ENCODE measurements around the gene COL24A1.

COL24A1 gene

GRCh38 chr1:85992791-85993190, 163.8 kb downstream of the COL24A1 start:
- H3K79me2 ChIP-seq (ENCODE audit: control insufficient read depth, low read length) = no peaks in the 10 kb centered on the region
- H3K27me3 ChIP-seq (ENCODE audit: control insufficient read depth, low read length) = no peaks in the 10 kb centered on the region
- no peaks in the 10 kb centered on the region for H3K36me3 ChIP-seq (ENCODE audit: control insufficient read depth, low read length)
- H3F3A ChIP-seq (ENCODE audit: control insufficient read depth, insufficient read depth) = no peaks in the 10 kb centered on the region
- no peak for TF ChIP-seq EZH2phosphoT487 (IDR thresholded peaks at IDR 0.05; ENCODE audit: borderline replicate concordance, low read length)
- TF ChIP-seq CTCF (IDR thresholded peaks at IDR 0.05; ENCODE audit: low read depth, low read length, poor library complexity, severe bottlenecking) = no peak
- no peaks in the 10 kb centered on the region for H3K9me3 ChIP-seq (ENCODE audit: control insufficient read depth, insufficient read depth, low read length)
- no peaks in the 10 kb centered on the region for H4K20me1 ChIP-seq (ENCODE audit: control insufficient read depth, insufficient read depth, low read depth, low read length)
- H3K27ac ChIP-seq (ENCODE audit: low read depth, low read length) = no peak overlapping the region
- H3K9me2 ChIP-seq (replicated peaks; ENCODE audit: control insufficient read depth, low read length) = no peaks in the 10 kb centered on the region
- H3K4me2 ChIP-seq (ENCODE audit: low read length) = no peak overlapping the region
- no peak overlapping the region for H3K4me3 ChIP-seq (ENCODE audit: low read length)
- peaks cover 13% of the 10 kb centered on the region; the same call in 1 of the 2 replicates for H3K4me1 ChIP-seq (ENCODE audit: control insufficient read depth, low read length)

GRCh38 chr1:85991261-85991660, 165.3 kb downstream of the COL24A1 start:
- Histone ChIP-seq H3K27me3 (ENCODE audit: control insufficient read depth, low read length) (no peaks in the 10 kb centered on the region), H3F3A (ENCODE audit: control insufficient read depth, insufficient read depth) (no peaks in the 10 kb centered on the region), H3K4me3 (ENCODE audit: low read length) (no peak overlapping the region), H3K9me2 (replicated peaks; ENCODE audit: control insufficient read depth, low read length) (no peaks in the 10 kb centered on the region), H3K27ac (ENCODE audit: low read depth, low read length) (no peak overlapping the region), H4K20me1 (ENCODE audit: control insufficient read depth, insufficient read depth, low read depth, low read length) (no peaks in the 10 kb centered on the region), H3K4me1 (ENCODE audit: control insufficient read depth, low read length) (peaks cover 13% of the 10 kb centered on the region; the same call in 1 of the 2 replicates), H3K79me2 (ENCODE audit: control insufficient read depth, low read length) (no peaks in the 10 kb centered on the region), H3K36me3 (ENCODE audit: control insufficient read depth, low read length) (no peaks in the 10 kb centered on the region), H3K4me2 (ENCODE audit: low read length) (no peak overlapping the region), H3K9me3 (ENCODE audit: control insufficient read depth, insufficient read depth, low read length) (no peaks in the 10 kb centered on the region)
- TF ChIP-seq EZH2phosphoT487 (IDR thresholded peaks at IDR 0.05; ENCODE audit: borderline replicate concordance, low read length) (no peak), CTCF (IDR thresholded peaks at IDR 0.05; ENCODE audit: low read depth, low read length, poor library complexity, severe bottlenecking) (no peak)

- Histone ChIP-seq H3K27ac (ENCODE audit: low read depth, low read length) (no peak overlapping the region), H3K4me1 (ENCODE audit: control insufficient read depth, low read length) (no peaks in the 10 kb centered on the region), H3F3A (ENCODE audit: control insufficient read depth, insufficient read depth) (no peaks in the 10 kb centered on the region), H3K9me2 (replicated peaks; ENCODE audit: control insufficient read depth, low read length) (no peaks in the 10 kb centered on the region), H4K20me1 (ENCODE audit: control insufficient read depth, insufficient read depth, low read depth, low read length) (no peaks in the 10 kb centered on the region), H3K27me3 (ENCODE audit: control insufficient read depth, low read length) (no peaks in the 10 kb centered on the region), H3K4me3 (ENCODE audit: low read length) (no peak overlapping the region), H3K36me3 (ENCODE audit: control insufficient read depth, low read length) (no peaks in the 10 kb centered on the region), H3K9me3 (ENCODE audit: control insufficient read depth, insufficient read depth, low read length) (no peaks in the 10 kb centered on the region), H3K4me2 (ENCODE audit: low read length) (no peak overlapping the region), H3K79me2 (ENCODE audit: control insufficient read depth, low read length) (no peaks in the 10 kb centered on the region)
- TF ChIP-seq CTCF (IDR thresholded peaks at IDR 0.05; ENCODE audit: low read depth, low read length, poor library complexity, severe bottlenecking) (no peak), EZH2phosphoT487 (IDR thresholded peaks at IDR 0.05; ENCODE audit: borderline replicate concordance, low read length) (no peak)
These were observed 171.9 kb downstream of the COL24A1 start for GRCh38 chr1:85984636-85985035.

GRCh38 chr1:85983316-85983715, 173.3 kb downstream of the COL24A1 start:
- no peaks in the 10 kb centered on the region for H3K9me2 ChIP-seq (replicated peaks; ENCODE audit: control insufficient read depth, low read length)
- no peaks in the 10 kb centered on the region for H3K4me1 ChIP-seq (ENCODE audit: control insufficient read depth, low read length)
- TF ChIP-seq EZH2phosphoT487 (IDR thresholded peaks at IDR 0.05; ENCODE audit: borderline replicate concordance, low read length) = no peak
- no peak for TF ChIP-seq CTCF (IDR thresholded peaks at IDR 0.05; ENCODE audit: low read depth, low read length, poor library complexity, severe bottlenecking)
- H3K79me2 ChIP-seq (ENCODE audit: control insufficient read depth, low read length) = no peaks in the 10 kb centered on the region
- no peaks in the 10 kb centered on the region for H4K20me1 ChIP-seq (ENCODE audit: control insufficient read depth, insufficient read depth, low read depth, low read length)
- H3K36me3 ChIP-seq (ENCODE audit: control insufficient read depth, low read length) = no peaks in the 10 kb centered on the region
- H3K27ac ChIP-seq (ENCODE audit: low read depth, low read length) = no peak overlapping the region
- no peak overlapping the region for H3K4me3 ChIP-seq (ENCODE audit: low read length)
- no peak overlapping the region for H3K4me2 ChIP-seq (ENCODE audit: low read length)
- no peaks in the 10 kb centered on the region for H3F3A ChIP-seq (ENCODE audit: control insufficient read depth, insufficient read depth)
- no peaks in the 10 kb centered on the region for H3K27me3 ChIP-seq (ENCODE audit: control insufficient read depth, low read length)
- no peaks in the 10 kb centered on the region for H3K9me3 ChIP-seq (ENCODE audit: control insufficient read depth, insufficient read depth, low read length)

Data from DOHH2 (cell line).